GM12801 (cell line): ENCODE results near the gene METTL16.

ENCODE experiments used
- TF ChIP-seq, protein P1 (sequence below): IDR thresholded peaks from one replicate; pipeline ENCODE4 v1.5.1; 2011; ENCODE audit warnings: control low read depth; ENCODE audit not compliant: insufficient read length; ENCODE audit errors: extremely low read depth

METTL16 gene

DNA sequence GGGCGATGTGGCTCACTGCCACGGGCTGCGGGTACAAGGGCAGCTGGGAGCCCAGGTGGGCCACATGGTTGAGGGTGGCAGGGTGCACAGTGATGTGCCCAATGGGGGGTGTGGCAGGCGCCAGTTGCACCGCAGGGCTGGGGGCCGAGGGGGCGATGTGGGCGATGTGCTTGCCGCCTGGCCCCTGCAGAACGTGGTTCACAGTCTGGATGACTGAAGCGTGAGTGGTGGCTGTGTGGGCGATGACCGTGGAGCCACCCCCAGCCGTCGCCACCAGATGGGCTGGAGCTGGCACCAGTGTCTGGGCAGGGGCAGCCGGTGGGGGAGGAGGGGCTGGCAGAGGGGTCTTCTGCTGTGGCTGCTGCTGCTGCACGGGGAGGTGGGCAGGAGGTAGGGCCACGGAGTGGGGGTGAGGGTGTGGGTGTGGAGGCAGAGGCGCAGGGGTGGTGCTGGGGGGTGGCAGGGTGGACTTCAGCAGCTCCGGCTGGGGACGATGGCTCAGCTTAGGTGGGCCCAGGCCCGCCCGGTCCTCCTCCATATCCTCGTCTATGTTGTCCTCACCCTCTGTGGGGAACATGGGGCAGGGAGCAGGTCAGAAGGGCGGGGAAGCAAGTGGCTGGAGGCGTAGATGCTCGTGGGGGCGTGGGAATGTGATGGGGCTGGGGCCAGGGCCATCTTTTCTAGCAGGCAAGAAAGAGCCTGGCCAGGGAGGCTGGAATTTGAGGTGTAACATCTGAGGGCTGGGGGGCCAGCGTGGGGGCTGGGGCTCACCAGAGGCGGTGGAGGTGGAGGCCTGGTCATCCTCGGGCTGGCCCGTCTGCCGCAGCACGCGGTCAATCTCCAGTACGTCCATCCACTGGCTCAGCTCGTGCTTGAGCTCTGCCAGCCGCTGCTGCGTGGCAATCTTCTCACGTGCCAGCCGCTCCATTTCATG is 124.3 kb downstream of the METTL16 start:
- TF ChIP-seq, protein P1, sequence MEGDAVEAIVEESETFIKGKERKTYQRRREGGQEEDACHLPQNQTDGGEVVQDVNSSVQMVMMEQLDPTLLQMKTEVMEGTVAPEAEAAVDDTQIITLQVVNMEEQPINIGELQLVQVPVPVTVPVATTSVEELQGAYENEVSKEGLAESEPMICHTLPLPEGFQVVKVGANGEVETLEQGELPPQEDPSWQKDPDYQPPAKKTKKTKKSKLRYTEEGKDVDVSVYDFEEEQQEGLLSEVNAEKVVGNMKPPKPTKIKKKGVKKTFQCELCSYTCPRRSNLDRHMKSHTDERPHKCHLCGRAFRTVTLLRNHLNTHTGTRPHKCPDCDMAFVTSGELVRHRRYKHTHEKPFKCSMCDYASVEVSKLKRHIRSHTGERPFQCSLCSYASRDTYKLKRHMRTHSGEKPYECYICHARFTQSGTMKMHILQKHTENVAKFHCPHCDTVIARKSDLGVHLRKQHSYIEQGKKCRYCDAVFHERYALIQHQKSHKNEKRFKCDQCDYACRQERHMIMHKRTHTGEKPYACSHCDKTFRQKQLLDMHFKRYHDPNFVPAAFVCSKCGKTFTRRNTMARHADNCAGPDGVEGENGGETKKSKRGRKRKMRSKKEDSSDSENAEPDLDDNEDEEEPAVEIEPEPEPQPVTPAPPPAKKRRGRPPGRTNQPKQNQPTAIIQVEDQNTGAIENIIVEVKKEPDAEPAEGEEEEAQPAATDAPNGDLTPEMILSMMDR: no peak

DNA sequence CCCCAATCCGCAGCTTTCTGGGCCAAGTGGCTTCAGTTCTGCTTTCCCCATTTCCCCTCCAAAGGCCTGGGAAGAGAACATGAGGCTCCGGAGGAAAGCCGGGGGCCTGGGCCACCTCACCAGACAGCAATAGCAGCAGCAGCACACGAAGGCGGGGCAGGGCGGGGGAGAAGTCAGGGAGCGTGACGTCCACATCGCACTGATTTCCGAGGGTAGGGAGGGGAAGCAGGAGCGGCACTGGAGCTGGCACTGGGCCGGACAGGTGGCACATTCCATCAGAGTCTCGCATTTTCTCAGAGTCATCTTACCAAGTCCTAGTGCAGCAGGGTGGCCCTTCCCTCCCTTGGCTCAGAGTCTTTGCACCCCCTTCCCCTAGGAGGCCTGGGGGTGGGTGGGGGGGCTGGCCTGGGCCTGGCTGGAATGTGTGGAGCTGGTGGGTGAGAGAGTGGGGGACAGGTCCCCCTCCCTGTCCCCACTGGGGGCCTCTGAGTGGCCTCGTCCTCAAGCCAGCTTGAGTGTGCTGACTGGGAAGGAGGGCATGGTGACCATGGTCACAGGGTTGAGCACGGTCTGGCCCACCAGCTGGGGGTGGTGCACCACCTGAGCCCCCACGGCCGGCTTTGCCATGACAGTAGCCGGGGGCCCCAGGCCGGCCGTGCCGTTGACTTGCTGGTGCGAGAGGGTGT is 125.1 kb downstream of the METTL16 start:
- TF ChIP-seq, protein P1: no peak

DNA sequence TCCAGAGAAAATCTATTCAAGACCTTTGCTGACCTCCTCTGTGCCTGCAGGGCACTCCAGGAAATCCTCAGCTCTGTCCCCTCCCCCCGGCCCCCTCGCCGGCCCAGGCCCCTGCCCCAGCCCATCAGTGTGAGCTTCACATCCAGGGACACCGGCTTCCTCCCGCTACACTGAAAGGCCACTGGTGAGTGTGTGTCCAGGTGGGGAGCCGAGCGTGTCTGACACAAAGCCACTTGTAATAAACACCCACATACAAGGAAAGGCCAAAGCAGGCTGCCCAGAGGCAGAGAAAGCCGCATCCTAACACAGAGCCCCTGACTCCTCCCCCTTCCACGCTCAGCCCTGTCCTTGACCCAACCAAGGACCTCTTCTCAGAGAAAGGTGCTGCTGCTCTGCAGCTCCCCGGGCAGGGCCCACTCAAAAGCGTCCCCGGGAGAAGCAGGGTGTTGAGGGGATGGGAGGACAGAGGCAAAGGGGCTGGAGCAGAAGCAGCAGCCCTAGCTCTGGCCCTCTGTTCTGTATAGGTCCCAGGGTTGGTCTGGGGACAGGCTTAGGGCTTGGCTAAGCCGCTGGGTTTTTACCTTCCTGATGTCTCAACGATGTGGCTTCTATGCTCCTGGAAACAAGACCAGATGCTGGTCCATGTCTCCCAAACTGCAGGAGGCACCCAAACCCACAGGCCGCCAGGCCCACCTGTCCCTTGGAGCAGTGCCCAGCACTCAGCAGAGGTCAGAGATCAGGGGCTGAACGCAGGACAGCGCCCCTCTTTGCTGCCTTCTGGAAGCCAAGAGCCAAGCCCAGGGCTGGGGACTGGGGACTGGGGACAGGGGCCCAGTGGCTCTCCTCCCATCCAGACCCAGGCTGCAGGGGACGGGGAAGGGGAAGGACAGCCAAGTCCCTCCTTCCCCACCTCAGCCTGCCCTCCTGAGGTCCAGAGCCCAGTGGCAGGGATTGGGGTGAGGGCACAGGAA is 126.2 kb downstream of the METTL16 start:
- TF ChIP-seq, protein P1: no peak

DNA sequence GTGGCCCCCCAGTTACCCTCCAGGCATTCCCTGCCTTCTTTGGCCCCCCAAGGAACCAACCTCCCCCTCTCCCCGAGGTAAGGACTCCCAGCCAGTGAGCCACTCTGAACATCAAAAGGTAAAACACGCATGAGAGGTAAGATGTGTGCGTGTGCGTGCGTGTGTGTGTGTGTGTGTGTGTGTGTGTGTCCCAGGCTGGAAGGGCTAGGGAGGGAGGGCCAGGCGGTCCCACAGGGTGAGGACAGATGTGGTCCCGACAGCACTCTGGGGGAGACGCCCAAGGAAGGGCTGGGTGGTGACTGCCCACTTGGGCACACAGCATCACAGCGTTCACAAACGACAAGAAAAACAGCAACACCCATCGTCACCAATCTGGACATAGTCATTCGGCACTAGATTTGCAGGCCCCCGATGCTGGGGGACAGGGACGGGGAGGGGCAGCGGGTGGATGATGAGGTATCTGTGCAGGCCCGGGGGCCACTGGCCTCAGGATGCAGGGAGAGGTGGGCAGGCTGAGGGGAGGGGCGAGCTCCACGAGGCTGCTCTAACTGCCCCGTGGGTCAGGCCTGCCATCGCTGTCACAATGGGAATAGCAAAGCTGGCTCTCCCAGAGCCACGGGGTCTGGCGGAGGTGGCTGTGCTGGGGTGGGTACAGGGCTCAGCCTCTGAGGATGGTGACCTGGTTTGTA is 127.1 kb downstream of the METTL16 start:
- TF ChIP-seq, protein P1: no peak

DNA sequence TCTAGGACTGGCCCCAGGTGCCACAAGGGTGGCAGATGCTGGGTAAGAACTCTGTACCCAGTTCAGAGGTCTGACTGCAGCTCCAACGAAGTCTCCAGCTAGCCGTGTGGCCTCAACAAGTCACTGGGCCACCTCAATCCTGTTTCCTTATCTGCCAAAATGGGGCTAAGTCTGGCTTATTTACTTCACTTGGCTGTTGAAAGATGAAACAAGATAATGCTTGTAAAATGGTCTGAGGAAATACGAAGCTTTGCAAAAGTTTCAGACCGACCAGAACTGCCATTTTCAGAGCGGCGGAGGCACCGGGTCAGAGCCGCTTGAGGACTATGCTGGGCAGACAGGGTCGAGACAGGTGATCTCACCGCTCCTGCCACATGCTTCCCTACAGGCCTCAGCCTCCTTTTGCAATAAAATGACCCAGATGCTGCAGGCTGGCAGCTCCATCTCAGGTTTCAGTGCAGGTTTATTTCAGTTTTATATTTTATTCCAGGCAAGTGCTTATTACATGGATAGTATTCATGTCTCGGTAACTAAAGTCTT is 128.0 kb downstream of the METTL16 start:
- TF ChIP-seq, protein P1: no peak

DNA sequence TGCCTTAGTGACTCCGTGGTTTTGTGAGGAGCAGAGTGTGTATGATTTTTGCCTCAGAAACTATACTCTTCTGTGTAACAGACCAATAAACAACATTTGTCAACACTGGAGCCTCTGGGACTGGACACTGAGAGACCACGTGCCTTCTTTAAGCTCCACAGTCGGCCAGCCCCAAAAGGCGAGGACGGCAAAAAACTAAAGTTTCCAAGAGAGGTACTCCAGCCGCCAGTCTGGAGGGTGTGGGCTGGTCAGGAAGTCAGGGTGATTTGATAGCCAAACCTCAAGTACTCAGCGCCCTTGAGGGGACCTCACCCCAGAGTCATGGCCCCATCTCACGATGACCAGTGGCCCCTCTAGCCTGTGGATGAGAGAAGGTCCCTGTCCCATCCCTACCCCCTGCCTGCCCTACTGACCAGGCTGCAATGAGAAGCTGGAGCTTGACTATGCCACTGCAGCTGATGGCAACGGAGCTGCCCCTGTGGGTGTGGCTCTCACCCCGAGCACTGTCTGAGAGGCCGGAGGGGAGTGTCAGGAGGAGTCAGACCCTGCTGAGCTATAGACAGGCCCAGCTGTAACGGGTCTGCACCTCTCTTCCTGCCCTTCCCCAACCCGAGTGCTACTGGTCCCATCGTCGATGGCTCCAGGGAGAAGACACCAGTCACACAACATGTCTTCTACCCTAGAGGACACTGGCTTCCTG is 130.6 kb downstream of the METTL16 start:
- TF ChIP-seq, protein P1: no peak
